ENCODE measurements around the gene DYSF.

DYSF gene

DNA sequence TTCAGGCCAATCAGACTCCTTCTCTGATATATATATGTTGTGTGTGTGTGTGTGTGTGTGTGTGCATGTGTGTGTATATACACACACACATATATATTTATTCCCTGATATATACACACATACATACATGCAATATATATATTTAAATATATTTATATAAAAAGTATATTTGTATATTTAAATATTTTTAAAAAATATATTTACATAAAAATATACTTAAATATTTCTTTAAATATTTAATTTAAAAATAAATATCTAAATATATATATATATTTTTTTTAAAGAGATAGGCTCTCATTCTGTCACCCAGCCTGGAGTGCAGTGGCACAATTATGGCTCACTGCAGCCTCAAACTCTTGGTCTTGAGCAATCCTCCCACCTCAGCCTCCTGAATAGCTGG, 281.3 kb downstream of the DYSF start:
- DNase-seq (ENCODE audit: low read depth) = no peak

DNA sequence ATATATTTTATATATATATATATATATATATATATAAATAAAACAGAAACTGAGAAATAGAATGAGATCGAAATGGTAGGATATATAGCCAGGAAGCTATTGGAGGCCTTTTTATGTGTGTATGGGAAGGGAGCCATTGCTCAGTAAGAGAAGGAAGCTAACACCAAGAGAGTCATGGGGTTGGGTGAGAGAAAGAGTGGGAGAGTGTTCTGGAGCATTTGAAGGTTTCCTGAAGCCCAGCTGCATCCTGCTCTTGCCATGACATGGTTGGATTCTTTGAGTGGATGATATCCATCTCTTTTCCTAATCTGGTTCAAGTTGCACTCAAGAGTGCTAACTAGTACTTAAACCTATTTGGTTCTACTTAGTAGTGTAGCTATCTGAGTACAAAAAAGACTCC, 282.3 kb downstream of the DYSF start:
- no peak for DNase-seq (ENCODE audit: low read depth)
